Fibroblast of skin of scalp (primary cell): ENCODE results near the gene DLX5.

Experiments used
- DNase-seq: peaks from one replicate; pipeline ENCODE4 v3.0.0-alpha.2; 2013

The DLX5 gene

GRCh38 chr7:97005183-97006054, 19.2 kb downstream of the DLX5 start, which contains the start of gene DLX6:
Gene DLX6 (plus strand): TSS chr7:97005553. CDS start chr7:97005978, 425 bp downstream.
- peak; percentile 50 for DNase-seq

GRCh38 chr7:97004247-97005182, 20.1 kb downstream of the DLX5 start:
- no peak for DNase-seq

GRCh38 chr7:97003262-97004246, 21.1 kb downstream of the DLX5 start:
- no peak for DNase-seq

- DNase-seq: no peak
These were observed 21.9 kb downstream of the DLX5 start for GRCh38 chr7:97002555-97003261.

- no peak for DNase-seq
These were observed 22.7 kb downstream of the DLX5 start for GRCh38 chr7:97001656-97002554.

- no peak for DNase-seq
These were observed 23.4 kb downstream of the DLX5 start for GRCh38 chr7:97001221-97001620.

GRCh38 chr7:96998744-96999143, 25.9 kb downstream of the DLX5 start:
- no peak for DNase-seq

- DNase-seq: no peak
These were observed 26.3 kb downstream of the DLX5 start for GRCh38 chr7:96998333-96998732.

- no peak for DNase-seq
These were observed 27.1 kb downstream of the DLX5 start for GRCh38 chr7:96997512-96998032.

GRCh38 chr7:96996958-96997511, 27.6 kb downstream of the DLX5 start:
- DNase-seq: no peak

- DNase-seq: no peak
These were observed 28.3 kb downstream of the DLX5 start for GRCh38 chr7:96996111-96996957.

- DNase-seq: no peak
These were observed 29.1 kb downstream of the DLX5 start for GRCh38 chr7:96995406-96996110.

- no peak for DNase-seq
These were observed 30.7 kb downstream of the DLX5 start for GRCh38 chr7:96993980-96994379.

GRCh38 chr7:96993094-96993865, 31.4 kb downstream of the DLX5 start:
- DNase-seq: no peak

- no peak for DNase-seq
These were observed 32.2 kb downstream of the DLX5 start for GRCh38 chr7:96992192-96993005.

GRCh38 chr7:96991546-96992191, 33.0 kb downstream of the DLX5 start:
- no peak for DNase-seq
